Stimulated activated CD8-positive, alpha-beta memory T cell treated with anti-CD3 and anti-CD28 coated beads, Interleukin-7, amount 100 ng/mL, for 24 hours (primary cell): ENCODE data around the gene HDHD2.
A peak's percentile ranks its signal among the peaks of the same experiment; 100 is the strongest.

Experiments
- DNase-seq: peaks from one replicate; pipeline ENCODE4 v3.0.0-alpha.2; 2020; ENCODE audit warnings: low read depth

The HDHD2 gene

DNA sequence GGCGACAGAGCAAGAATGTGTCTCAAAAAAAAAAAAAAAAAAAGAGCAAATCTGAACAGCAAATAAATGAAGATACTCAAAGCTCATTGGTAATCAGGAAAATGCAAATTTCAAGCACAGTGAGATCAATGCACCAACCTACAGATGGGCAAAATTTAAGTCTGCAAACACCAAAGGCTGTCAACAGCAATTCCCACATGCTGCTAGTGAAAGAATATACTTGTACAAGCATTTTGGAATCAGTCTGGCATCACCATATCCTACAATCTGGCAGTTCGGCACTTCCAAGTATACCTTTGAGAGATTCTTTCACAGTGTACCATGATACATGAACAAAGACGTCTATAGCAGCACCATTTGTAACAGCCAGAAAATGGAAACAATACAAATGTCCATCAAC, 4.1 kb downstream of the HDHD2 start:
- DNase-seq, result no peak

DNA sequence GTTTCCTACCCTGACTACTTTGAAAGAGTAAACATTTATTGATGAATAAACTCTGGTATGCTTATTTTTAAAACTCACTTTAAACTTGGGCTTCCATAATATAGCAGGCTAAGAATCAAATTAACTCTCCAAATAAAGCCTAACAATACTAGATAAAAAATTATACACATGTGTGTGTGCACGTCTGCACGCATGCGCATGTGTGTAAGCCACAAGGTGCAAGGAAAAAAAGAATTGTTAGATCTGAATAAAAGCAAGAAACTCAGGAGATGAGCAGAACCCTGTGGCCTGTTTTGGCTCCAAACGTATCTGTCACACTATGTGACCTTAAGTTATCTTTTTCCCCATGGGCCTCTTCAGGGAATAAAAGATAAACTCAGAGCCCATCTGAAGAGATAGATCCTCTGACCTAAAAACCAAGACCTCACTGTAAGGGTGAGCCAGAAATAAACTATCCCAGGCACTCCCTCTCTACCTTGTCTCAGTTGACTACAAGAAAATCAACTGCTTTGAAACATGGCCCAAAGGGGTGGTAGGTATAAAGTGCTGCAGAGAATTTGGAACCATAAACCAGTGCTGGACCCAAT, 6.3 kb downstream of the HDHD2 start:
- DNase-seq, result no peak

DNA sequence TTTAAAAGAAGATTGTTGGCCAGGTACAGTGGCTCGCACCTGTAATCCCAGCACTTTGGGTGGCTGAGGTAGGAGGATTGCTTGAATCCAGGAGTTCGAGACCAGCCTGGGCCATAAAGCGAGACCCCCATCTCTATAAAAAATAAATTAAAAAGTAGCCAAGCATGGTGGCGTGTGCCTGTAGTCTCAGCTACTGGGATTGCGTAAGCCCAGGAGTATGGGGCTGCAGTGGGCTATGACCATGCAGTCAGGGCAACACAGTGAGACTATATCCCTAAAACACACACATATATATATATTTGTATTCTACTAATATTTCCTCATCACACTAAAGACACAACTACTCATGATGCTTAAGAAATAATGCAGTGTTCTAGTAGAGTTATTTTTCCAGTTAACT, 7.1 kb downstream of the HDHD2 start:
- DNase-seq, result no peak

DNA sequence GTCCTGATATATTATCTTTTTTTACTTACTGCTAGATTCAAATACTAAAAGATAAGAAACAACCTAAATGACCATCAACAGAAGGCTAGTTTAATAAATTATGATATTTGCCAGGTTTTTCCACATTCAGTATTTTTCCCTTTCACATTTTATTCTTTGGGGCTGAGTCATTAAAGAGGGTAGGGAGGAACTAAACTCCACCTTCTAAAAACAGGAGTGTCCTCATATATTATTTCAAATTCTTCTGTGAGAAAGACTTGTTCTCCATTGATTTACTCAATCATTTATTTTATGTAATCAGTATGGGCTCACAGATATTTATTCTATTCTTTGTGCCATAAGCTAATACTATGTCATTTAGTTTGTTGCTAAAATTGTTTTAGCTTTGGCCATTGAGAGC, 9.0 kb downstream of the HDHD2 start:
- DNase-seq, result no peak

DNA sequence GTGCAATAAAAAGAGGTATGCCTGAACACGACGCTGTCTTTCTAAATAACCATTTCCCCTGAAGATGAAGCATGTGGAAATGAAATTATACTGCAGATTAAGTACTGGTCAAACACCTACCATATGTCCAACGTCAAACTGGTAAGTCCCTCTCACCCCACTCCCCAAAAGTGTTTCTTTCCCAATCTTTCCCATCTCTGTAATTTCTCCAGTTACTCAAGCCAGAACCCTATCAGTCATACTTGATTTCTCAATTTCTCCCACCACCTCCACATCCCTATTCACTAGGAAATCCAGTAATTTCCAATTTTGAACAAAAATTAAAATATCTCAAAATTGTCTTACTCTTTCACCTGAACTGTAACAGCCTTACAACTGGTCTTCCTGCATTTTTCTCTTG, 29.2 kb downstream of the HDHD2 start:
- no peak for DNase-seq

DNA sequence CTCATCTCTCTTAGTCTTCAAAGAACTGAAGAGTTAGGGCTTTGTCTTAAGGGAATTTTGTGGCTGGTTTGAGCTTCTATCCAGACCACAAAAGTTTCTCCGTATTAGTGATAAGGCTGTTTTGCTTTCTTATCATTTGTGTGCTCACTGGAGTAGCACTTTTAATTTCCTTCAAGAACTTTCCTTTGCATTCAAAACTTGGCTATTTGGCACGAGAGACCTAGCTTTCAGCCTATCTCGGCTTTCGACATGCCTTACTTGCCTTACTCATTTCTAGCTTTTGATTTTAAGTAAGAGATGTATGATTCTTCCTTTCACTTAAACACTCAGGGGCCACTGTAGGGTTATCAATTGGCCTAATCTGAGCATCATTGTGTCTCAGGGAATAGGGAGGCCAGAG, 29.9 kb downstream of the HDHD2 start:
- DNase-seq, result no peak

DNA sequence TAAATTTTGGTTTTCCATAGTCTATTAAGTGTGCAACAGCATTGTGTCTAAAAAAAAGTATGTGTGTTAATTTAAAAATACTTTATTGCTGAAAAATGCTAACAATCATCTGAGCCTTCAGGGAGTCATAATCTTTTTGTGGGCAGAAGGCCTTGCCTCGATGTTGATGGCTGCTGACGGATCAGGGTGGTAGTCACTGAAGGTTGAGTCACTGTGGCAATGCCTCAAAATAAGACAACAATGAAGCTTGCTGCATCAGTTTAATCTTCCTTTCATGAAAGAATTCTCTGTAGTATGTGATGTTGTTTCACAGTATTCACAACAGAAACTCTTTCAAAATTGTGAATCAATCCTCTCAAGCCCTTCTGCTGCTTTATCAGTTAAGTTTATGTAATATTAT, 31.3 kb downstream of the HDHD2 start:
- DNase-seq, result no peak

DNA sequence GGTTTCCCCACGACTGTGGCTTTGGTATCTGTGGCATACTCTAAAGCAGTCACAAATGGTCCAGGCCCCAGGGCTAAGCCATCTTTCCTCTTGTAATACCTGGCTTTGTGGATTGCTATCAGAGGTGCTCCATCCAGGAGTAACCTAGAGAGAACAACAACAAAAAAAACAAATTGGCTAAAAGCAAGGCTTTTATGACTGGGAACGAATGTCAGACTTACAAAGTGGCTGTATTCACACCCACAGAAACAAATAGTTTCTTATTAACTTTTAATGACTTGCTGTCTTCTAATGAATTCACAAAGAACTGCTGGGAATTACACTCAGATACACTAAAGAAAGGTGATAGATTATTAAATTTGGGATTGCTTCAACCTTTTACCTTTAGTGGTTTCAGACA, 35.1 kb downstream of the HDHD2 start:
- no peak for DNase-seq

DNA sequence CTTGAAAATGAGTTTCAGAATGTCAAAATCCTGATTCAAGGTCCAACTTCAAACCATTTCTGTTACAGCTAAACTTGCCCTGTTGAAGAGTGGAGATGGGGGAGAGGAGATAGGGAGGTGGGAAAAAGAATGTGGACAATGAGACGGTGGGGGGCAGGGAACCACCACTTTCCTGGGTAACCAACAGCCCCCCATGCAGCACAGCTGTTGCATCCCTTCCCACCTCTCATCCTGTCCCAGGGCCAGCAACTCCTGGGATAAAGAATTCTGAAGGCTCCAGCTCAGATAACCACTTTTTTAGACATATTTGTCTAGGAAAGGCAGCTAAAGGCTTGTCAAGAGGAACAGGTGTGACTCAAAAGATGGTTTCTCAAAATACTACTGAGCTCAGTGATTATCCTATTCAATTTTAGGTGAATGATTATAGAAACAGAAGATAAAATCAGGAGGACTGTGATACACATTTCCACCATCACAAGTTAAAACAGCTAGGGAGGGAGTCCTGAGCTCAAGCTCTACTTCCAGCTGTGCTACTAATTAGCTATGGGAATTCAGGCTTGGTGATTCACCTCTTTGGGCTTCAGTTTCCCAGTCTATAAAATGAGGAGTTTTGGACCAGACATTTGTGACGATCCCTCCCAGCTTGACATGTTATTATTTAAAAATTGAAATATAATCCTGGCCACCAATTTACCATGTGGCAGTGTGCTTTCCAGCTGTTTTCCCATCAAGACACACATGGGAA, 36.3 kb downstream of the HDHD2 start:
- DNase-seq, result no peak

DNA sequence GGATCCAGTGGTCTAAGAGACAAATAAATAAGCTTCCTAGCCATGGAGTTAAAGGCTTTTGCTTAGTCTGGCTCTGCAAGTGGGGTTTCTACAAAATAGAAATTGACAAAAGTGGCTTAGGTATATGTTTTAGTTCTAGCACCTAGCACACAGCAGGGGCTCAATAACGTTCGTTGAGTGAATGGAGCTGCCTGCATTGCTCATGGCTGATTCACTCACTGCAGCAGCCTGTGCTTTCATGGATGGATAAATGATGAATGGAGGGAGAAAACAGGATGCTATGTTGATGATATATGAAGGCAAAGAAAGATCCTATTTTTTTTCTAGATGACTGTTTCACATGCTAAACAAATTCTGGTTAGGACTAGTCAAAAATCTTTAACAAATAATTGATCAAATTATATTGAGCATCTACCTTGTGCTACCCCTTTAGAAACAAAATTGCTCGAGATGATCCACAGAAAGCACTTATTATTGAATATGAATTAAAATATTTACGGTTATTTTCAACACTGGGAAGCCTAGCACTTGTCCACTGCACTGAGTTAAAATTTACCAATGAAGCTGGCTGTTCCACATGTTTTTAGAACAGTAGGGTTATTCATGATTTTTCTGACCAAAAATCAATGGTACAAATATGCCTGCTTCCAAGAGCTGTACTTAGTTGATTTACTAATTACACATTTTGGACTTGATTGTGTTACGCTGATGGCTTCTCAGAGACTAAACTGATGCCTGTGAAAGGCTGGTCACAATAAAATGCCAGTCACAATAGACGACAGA, 39.6 kb downstream of the HDHD2 start:
- no peak for DNase-seq

DNA sequence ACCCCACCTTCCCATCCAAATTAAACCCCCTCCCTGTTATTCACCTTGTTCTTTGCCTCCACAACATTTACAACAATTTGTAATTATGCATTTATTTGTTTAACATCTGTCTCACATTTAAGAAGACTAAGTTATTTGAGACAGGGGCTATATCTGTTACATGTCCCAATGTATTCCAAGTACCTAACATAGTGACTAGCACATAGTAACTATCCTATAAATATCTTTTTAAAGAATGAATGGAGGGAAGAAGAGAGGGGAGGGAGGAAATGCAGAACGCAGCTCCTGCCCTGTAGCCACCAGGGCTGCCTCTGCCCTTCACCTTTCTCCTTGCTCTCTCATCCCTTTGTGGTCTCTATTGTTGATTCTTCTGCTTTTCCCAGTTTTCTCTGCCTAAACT, 40.6 kb downstream of the HDHD2 start:
- DNase-seq, result no peak

DNA sequence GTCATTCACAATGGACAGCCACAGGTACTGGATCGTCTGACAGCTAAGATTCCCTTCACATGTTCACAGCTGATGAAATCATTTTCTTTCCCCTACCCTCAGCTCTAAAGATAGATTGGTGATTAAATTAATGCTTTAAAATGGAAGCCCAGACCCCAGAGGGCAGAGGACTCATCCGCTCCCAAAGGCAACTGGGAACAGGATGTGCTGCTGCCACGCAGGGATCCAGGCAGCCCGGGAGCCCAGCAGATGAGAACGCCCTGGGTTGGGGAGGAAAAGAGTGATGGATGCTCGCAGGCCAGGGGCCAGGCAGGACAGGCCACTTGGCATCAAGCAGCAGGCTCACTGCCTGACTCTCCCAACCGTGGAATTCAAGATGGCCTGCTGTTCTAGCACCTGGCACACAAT, 41.3 kb downstream of the HDHD2 start:
- DNase-seq, result no peak

DNA sequence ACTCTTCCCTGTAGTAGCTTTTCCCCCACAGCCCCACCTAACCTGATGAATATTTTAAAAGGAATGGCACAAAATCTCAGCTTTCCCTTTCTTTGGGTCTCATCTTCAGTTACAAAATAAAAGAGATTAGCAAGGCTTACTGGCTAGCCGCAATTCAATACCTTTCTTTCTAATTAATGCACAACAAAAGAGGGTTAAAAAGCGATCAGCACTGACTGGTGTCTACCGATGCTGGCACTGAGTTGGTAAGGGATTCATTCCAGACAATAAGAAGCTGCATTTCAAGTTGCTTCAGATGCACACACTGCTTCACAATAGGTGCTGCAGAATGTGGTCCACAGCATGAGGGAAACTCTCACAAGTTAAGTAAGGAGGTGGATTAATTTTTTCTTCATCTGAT, 41.9 kb downstream of the HDHD2 start:
- DNase-seq, result no peak

DNA sequence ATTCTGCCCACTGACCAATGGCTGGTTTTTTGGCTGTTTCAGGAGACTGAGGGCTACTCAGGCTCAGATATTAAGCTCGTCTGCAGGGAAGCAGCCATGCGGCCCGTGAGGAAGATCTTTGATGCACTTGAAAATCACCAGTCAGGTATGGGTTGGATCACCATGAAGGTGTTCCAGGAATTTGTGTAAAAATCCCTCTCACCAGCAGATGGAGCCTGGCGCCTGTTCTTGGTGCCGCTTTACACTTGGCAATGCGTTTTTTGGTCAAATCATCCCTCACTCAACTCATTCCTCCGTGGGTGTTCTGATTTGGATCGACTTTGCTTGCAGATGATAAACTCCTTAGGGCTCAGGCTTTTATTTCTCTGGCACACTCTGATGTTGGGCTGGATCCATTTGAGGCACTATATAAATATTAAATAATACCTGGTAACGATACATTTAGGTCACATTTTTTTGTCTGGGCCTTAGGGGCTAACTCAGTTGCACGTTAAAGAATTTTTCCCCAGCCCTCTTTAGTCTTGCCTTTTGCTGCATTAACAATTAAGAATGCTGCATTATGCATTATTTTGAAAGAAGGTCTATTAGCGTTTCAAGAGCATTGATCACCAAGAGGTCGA, 50.0 kb downstream of the HDHD2 start:
- peak; percentile 28 for DNase-seq

DNA sequence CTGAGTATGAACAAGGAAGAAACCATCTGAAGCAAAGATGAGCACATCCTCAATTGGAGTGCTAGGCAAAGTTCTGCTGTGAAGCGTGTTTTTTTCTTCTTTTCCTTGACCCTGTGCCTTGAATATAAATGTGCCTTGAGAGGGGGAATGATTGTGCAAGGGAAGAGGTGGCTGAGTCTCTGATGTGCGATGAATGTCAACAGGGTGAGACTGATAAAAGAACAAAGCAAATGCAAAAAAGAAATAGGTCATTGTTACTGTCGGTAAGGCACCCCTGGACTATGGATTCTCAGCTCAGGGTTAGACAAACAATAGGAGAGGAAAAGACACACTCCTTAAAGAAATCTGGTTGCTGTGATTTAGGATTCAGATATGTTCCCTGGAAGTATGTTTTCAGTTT, 54.5 kb downstream of the HDHD2 start:
- no peak for DNase-seq

DNA sequence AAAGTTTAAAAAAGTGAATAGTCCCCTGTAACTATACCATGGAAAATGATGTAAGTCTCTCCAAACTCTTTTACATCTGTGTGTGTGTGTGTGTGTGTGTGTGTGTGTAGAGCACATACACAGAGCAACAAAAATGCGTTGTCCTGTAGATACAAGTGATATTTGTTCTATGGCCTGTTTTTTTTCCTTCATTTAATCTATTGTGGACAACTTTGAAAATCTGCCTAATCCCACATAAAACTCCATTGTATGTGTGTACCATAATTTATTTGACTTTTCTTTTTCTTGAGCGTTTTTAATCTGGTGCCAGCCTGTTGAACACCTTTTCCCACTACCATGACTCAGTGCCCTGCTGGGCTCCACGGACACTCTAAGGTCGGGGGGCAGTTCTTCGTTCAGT, 62.6 kb downstream of the HDHD2 start:
- no peak for DNase-seq

DNA sequence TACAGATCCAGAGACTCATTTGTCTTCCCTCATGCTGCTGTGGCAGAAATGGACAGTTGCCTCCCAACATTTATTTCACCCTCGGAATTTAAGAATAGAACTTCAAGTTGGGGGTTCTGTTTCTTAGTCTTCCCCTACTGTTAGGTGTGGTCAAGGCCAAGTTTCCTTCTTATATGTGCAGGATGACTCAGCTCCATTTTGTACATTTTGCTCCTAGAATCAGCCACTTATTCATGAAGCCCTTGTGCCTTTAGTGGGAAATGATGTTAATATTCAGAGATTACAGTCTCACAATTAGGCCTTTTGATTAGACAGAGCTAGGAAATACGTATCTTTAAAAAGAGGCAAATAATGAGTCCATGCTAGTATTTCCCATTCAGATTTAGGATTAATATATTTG, 68.7 kb downstream of the HDHD2 start:
- DNase-seq, result no peak

DNA sequence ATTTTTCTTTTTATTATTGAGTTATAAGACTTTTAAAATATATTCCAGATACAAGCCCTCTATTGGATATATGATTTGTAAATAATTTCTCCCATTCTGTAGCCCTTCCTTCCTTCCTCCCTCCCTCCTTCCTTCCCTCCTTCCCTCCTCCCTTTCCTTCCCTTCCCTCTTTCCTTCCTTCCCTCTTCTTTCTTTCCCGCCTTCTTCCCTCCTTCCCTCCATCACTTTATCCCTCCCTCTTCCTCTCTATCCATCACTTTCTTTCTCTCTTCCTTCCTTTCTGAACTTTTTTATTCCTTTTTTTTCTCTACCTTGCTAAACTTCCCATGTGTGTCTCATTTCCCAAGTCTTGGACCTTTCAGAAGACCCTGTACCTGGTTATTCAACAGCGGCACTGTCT, 69.4 kb downstream of the HDHD2 start:
- no peak for DNase-seq

DNA sequence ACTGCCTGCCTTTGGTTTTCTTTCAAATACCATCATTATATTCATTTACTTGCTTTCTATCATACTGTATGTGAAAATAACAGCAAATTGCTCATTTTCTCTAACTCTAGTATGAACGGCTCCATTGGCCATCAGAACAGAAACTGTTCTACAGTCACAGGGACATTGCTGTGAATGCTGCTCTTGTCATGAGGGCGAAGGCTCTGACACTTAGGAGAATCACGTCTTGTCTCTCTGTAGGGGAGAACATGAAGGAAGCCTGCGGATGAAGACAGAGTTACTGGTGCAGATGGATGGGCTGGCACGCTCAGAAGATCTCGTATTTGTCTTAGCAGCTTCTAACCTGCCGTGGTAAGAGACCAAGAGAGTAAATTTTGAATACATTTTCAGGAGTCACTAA, 73.2 kb downstream of the HDHD2 start:
- DNase-seq, result no peak

DNA sequence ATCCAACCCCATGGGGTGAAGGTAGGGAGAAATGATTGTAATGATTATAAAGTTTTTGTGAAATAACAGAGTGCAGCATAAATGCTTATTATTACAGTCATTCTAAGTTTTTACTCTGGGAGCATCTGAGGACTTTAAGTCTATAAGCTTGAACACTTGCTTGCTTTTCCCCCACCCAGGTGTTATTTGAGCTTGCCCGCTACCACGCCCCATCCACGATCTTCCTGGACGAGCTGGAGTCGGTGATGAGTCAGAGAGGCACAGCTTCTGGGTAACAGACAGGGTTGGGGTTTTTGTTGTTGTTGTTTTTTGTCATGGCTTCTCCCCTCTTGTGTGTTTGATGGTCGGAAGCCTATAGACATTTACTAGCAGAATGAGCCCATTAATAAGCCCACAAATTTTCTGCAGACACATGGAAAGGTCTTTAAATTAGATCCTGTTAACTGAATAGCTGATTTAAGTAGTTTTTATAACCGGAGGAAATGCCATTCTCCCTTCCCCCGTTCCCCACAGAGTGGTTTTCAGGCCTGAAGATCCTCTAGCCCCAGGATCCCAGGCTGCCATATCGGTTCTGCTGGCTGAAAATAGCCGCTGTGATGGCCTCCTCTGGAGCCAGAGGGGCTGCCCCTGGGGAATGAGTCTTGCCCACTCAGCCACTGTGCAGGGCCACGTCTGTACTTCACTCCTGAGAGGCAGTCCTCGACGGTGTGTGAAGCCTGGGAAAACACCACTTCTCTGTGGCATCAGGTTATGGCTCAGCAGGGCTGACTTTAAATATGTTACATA, 75.0 kb downstream of the HDHD2 start:
- DNase-seq, result no peak

DNA sequence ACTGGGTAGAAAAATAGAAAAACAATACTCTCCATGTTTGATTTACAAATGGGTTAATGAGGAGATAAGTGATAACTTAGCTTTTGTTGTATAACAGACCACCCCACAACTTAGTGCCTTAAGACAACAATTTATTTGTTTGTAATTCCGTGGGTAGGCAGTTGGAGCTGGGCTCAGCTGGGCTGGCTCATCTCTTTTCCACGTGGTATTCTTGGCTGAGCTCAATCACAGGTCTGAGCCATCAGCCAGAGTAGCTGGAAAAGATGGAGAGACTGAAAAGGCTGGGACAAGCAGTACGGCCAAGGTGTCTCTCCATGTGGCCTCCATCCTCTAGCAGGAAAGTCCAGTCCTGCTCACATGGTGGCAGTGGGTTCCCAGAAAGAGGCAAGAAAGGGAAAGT, 82.7 kb downstream of the HDHD2 start:
- no peak for DNase-seq

DNA sequence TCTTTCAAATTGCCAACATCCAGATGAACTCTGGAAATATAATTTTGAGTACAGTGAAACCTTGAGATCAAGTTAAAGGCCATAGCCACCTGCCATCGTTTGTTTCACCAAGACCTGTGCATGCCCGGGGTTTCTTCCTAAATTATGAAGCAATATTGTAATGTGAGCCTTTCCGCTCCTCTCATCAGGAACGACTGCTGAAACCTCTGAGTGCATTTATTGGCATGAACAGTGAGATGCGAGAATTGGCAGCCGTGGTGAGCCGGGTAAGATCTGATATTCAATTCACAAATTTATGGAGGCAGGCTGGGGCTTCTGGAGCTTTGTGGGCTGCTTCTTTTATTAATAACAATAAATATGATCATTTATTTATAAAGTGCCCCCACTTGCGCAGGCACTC, 87.2 kb downstream of the HDHD2 start:
- DNase-seq, result no peak
